Skin epidermis (tissue), 12 donors: Measurements from ENCODE around the gene ACTN3.
"Not testable (repeated sequence)": the region's sequence is repeated elsewhere in the genome, so short reads cannot be mapped to it uniquely, and the experiment has no call there.

ENCODE experiments used
- H3K27ac ChIP-seq, 21 experiments: fragments of 200-600 bp; sonication (generic) in 11 of 21; one replicate each; pipeline ENCODE4 v1.5.0; 2020; ENCODE audit warnings: mild to moderate bottlenecking in 3 of 21, inconsistent platforms in 2 of 21, moderate library complexity in 2 of 21
- H3K4me3 ChIP-seq, 7 experiments: fragments of 200-600 bp; sonication (generic) in 2 of 7; one replicate each; pipeline ENCODE4 v1.5.0; 2020; ENCODE audit warnings: inconsistent platforms in 2 of 7, mild to moderate bottlenecking in 2 of 7, moderate library complexity in 1 of 7

The ACTN3 gene

GRCh38 chr11:66591175-66591574, 44.5 kb downstream of the ACTN3 start:
- Histone ChIP-seq H3K27ac (no peak overlapping the region), H3K4me3 (no peak overlapping the region)

DNA sequence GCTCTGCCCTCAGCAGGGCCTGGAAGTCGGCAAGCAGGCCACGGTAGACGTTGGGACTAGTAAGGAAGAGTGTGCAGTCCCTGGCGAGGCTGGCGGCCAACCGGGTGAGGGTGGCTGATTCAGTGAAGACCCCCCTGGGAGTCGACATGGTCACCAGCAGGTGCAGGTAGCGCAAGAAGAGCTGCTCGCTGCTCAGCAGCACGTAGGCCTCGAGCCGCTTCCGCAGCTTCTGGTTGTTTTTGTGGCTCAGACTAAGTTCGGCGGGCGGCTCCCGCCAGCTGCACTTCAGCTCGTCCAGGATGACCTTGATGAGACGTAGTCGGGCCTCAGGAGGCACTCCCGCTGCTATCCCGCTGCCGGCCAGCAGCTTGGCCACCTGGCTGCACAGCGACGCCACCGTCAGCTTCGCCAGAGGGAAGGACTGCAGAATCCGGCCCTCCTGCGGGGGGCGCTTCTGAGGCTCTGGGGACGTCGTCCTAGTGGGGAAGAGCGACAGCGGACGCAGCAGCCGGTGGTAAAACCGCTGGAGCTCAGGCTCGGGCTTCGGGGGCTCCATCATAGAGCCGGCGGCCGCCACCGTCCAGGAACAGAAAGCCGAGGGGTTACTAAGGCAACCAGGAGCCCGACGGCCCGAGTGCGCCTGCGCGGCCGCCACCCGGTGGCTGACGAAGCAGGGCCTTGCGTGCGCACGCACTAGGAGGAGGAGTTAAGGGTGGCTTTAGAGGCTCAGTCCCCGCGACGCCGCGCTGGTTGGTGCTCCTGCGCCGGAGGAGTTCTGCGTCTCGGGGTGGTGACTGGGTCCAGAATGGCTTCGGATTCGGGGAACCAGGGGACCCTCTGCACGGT, 46.0 kb downstream of the ACTN3 start, which contains the start of the genes CCDC87 and CCS:
Gene CCDC87, minus strand, starts transcription at position 607 of the 846 bp plus-strand sequence. Its CDS starts 48 bp downstream, at position 559.
Gene CCS, plus strand, starts transcription at position 729 of the 846 bp plus-strand sequence. Its CDS starts 77 bp downstream, at position 806.
- peak within 1 kb of the TSS; percentile 44 to 71 (median 55) for H3K4me3 ChIP-seq
- peak within 1 kb of the TSS in 20 of 21 experiments; percentile 21 to 92 (median 83) for H3K27ac ChIP-seq

DNA sequence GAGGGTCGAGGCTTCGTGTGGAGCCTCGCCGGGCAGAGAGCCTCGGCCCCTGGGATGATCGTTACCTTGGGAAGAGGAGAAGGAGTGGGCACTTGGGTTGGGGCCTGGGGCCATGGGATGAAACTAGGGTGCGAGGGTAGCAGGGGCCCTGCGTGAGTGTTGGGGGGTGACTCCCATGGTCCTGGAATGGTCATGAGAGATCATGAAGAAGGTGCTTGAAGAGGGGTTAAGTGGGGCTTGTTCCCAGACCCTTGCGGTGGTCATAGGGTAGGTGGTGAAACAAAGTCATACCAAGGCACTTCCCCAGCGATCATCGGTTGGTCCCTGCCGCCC, 46.6 kb downstream of the ACTN3 start:
- Histone ChIP-seq H3K27ac (peak overlapping the region in 20 of 21 experiments; percentile 21 to 92 (median 83)), H3K4me3 (peak overlapping the region; percentile 44 to 71 (median 55))

GRCh38 chr11:66593650-66594049, 46.9 kb downstream of the ACTN3 start:
- Histone ChIP-seq H3K4me3 (peak overlapping the region; percentile 44 to 71 (median 55)), H3K27ac (peak overlapping the region in 18 of 21 experiments; percentile 77 to 92 (median 84))

- Histone ChIP-seq H3K4me3 (no peak overlapping the region), H3K27ac (peak overlapping the region in 4 of 21 experiments; percentile 11 to 47 (median 31))
Observed at GRCh38 chr11:66595245-66595904, 48.7 kb downstream of the ACTN3 start.

DNA sequence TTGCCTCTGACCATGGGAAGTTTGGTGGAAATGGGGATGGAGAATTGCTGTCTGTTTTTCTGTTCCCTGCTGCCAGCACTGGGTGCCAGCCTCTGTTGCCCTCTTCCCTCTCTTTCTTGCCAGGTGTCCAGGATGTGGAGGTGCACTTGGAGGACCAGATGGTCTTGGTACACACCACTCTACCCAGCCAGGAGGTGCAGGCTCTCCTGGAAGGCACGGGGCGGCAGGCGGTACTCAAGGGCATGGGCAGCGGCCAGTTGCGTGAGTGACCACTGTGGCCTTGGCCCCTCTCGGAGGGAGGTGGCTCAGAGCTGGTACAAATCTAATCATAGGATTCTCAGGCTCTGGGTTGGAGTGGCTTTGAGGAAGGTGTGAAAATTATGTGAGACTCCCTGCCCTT, 52.3 kb downstream of the ACTN3 start:
- H3K4me3 ChIP-seq: no peak overlapping the region
- no peak overlapping the region for H3K27ac ChIP-seq

DNA sequence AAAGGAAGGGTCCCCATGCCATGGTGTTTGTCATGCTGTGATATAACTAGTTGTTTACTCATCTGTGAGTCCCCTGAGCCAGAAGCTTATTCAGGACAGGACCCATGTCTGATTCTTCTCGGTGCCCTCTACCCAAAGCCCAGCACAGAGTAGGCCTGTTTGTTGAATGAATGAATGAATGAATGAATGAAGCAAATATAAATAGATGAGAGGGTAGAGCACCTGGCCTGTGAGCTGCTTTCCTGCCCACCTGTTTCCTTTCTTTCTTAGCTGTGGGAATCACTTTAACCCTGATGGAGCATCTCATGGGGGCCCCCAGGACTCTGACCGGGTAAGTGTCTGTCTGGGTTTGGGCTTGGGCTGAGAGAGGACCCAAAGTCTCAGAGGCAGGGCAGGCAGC, 53.5 kb downstream of the ACTN3 start:
- Histone ChIP-seq H3K4me3 (no peak overlapping the region), H3K27ac (peak overlapping the region in 1 of 21 experiments; percentile 23)

GRCh38 chr11:66600631-66601233, 54.0 kb downstream of the ACTN3 start:
- peak overlapping the region in 1 of 21 experiments; percentile 23 for H3K27ac ChIP-seq
- H3K4me3 ChIP-seq: no peak overlapping the region

DNA sequence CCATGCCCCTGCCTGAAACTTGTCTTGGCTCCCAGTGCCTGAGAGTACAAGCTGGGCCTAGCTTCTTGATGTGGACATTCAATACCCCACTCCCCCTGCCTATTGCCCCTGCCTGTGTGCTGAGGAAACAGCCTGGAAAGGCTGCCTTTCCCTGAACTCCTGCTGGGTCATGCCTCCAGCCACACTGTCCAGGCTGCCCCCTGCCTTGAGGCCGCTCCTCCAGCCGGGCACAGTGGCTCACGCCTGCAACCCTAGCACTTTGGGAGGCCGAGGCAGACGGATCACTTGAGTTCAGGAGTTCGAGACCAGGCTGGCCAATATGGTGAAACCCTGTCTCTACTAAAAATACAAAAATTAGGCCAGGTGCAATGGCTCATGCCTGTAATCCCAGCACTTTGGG, 56.4 kb downstream of the ACTN3 start:
- H3K4me3 ChIP-seq: no peak overlapping the region
- no peak overlapping the region for H3K27ac ChIP-seq

DNA sequence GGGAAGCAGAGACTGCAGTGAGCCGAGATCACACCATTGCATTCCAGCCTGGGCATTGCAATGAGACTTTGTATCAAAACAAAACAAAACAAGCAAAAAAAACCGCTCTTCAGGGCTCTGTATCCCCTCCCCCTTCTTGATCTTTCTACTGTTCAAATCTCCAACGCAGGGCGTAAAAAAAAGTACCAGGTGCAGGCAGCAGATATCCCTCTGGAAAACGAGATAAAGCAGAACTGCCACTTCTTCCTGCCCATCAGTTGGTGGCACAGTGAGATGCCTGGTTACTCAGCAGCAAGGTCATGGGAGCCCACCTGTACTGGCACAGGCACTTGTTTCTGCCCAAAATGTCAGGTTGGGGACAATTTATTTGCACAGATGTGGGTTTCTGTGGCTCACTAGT, 57.5 kb downstream of the ACTN3 start:
- no peak overlapping the region for H3K4me3 ChIP-seq

GRCh38 chr11:66606608-66607007, 59.9 kb downstream of the ACTN3 start:
- H3K27ac ChIP-seq: peak overlapping the region in 10 of 21 experiments; percentile 11 to 57 (median 44)
- not testable (repeated sequence) for H3K4me3 ChIP-seq

More for the DNA sequence above, 57.5 kb downstream of the ACTN3 start:
- H3K27ac ChIP-seq: no peak overlapping the region

- Histone ChIP-seq H3K27ac (peak overlapping the region in 12 of 21 experiments; percentile 9 to 57 (median 44)), H3K4me3 (no peak overlapping the region)
Observed at GRCh38 chr11:66607126-66607834, 60.6 kb downstream of the ACTN3 start.

DNA sequence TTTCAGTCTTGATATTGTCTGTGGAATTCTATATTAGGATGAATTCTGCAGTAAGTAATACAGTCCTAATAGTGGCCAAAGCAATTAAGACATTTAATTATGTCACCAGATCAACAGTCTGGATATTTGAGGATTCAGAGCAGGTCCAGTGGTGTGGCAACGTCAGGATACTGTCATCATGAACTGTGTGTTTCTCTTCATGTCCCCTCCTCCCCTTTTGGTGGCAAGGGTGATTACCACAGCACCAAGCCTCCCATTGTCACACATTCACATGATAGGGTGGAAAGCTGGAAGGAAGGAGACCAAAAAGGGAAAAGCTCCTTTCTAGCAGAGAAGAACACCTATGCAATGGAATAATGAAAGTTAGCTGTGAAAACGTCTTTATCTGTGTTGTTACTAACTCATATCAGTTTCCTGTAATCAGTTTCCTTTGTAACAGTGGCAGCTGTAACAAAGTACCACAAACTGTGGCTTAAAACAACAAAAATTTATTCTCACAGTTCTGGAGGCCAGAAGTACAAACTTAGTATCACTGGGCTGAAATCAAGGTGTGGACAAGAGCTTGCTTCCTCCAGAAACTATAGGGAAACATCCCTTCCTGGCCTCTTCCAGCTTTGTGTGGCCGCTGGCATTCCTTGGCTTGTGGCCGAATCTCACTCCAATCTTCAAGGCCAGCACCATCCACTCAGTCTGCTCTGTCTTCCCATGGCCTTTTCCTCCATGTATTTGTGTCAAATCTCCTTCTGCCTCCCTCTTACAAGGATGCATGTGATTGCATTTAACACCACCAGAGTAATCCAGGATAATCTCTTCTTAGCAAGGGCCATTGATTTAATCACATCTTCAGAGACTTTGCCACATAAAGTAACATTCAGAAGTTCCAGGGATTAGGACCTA, 63.3 kb downstream of the ACTN3 start:
- peak overlapping the region in 1 of 21 experiments; percentile 35 for H3K27ac ChIP-seq

GRCh38 chr11:66612458-66612857, 65.8 kb downstream of the ACTN3 start:
- H3K27ac ChIP-seq: no peak overlapping the region
- H3K4me3 ChIP-seq: no peak overlapping the region

More for the DNA sequence above, 63.3 kb downstream of the ACTN3 start:
- H3K4me3 ChIP-seq: no peak overlapping the region
